ENCODE measurements around the gene PI4KB.
A peak's percentile ranks its signal among the peaks of the same experiment; 100 is the strongest.
"Not testable (repeated sequence)": the region's sequence is repeated elsewhere in the genome, so short reads cannot be mapped to it uniquely, and the experiment has no call there.

The PI4KB gene

DNA sequence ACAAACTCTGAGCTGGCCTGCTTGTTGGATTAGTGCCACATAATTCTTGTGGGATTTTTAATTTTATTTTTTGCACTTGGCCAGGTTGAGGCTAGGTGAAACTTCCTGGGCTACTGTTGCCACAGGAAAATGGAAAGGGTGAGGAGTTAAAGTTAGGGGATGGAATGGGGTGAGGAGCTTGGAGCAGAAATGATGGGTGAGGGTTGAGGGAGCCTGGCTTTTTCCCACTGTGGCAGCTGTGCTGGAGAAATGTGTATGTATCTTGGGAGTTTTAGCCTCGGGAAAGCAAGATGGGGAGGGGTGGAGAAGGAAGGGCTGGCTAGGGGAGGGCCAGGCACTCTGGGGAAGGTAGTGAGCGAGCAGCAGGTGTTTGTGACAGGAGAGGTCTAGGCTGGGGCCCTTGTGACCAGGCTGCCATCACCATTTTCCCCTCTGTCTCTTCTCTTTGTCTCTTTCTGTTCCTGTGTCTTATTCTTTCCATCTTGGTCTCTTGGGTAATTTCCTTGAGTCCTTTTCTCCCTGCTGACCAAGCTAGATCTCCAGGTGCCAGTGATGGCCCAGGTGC lies 43.1 kb downstream of the PI4KB start:
- H3K4me3 ChIP-seq (ENCODE audit: low read length): no peak overlapping the region
- no peak for DNase-seq (ENCODE audit: low read depth)
- TF ChIP-seq CTCF (IDR thresholded peaks at IDR 0.05; ENCODE audit: insufficient read depth, low read depth, low read length, missing control alignments): no peak

DNA sequence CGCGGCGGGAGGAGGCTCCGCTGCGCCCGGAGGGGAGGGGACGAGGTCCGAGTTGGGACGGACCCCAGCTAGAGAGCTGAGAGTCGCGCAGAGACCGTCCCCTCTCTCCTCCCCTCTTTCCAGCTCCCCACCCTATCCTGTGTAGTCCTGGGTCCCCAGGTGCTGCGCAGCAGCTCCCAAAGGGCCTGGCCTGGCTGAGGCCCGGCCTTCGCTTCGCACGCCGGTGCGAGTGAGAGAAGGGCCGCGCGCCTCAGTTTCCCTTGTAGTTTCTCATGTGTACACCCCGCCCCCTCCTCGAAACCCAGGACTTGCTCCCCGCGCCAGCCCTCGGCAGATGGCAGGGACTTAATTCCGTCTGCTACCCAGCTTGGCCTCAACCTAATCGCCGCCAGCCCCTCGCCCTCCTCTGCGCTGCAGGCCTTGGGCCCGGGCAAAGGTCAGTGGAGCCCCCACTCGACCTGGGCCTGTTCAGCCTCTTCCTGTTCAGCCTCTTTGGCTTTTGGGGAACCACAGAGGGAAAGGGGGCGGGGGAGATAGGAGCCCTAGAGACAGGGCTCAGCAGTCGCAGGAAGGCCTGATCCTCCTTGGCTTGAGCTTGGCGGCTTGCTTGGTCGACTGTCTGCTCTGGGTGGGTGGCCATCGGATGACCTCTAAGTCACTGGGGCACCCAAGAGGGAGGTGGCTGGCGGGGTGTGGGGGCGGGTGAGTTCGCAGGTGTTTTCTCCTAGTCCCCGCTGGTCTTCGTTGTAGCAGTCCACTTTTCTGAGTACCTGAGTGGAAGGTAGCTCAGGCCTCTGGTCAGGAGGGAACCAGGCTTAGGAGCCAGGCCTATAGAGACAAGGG lies 44.1 kb downstream of the PI4KB start:
- H3K4me3 ChIP-seq (ENCODE audit: low read length): peak overlapping the region; percentile 53
- peak; percentile 31 for DNase-seq (ENCODE audit: low read depth)
- TF ChIP-seq CTCF (IDR thresholded peaks at IDR 0.05; ENCODE audit: insufficient read depth, low read depth, low read length, missing control alignments): no peak

DNA sequence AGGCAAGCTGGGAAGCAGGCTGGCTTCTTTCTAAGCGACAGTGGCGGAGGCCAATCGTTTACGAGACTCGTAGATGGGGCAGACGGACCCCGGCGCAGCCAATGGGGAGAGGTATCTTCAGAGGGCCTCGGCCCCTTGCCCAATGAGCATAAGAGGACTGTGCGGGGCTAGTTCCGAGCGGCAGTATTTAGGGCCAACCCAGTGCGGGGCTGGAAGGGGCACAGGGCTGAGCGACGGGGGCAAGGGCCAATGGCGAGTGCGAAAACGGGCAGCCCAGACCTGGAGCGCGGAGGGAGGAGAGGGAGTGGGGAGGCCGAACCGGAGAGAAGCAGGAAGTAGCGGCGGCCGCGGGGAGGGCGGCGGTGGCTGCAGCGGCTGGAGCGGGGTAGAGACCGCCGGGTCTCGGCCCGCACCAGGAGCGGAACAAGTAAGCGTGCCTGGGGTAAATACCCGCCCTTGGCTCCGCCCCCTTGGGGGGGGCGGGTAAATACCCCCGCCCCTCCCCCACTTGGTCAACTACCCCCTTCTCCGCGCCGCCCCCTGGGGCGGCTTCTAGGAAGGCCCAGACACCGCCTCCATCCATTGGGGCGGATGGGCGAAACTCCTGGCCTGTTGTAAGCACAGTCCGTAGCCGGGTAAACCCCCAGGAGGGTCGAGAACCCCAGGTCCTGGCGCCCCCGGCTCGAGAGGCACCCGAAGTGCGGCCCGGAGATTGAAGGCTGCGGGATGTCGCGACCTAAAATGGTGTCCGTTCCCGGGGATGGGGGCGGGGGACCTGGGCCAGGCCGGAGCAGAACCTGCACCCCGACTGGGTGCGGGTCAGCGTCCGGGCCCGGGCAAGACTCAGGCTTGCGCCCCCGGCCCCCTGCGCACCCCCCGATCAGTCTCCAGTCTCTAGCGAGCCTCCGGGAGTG lies 45.0 kb downstream of the PI4KB start, which contains the start of gene ZNF687:
TSS of gene ZNF687 (plus strand) at position 331 of the 914 bp plus-strand sequence. CDS start 3,993 bp downstream, outside the sequence.
- DNase-seq (ENCODE audit: low read depth): peak; percentile 100
- peak within 1 kb of the TSS; percentile 53 for H3K4me3 ChIP-seq (ENCODE audit: low read length)
- TF ChIP-seq CTCF (IDR thresholded peaks at IDR 0.05; ENCODE audit: insufficient read depth, low read depth, low read length, missing control alignments): no peak

- peak; percentile 23 for TF ChIP-seq CTCF (IDR thresholded peaks at IDR 0.05; ENCODE audit: insufficient read depth, low read depth, low read length, missing control alignments)
- peak overlapping the region; percentile 53 for H3K4me3 ChIP-seq (ENCODE audit: low read length)
- DNase-seq (ENCODE audit: low read depth): peak; percentile 99
These were observed 45.8 kb downstream of the PI4KB start for GRCh38 chr1:151281225-151281968.

DNA sequence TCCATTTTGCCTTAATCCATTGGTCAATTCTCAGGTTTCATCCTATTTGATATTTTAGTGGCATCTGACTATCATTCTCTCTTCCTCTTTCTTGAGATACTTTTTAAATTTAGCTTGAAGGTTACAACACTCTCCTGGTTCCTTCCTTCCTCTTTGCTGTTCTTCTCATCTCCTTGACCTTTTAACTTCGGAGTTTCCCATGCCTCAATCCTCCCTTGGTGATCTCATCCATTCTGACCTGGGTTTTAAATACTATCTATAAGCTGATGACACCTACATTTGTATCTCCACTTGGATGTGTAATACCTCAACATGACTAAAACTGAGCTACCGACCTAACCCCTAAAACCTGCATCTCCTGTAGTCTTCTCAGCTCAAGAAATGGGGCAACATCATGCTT lies 50.0 kb downstream of the PI4KB start:
- H3K4me3 ChIP-seq (ENCODE audit: low read length): no peak overlapping the region
- TF ChIP-seq CTCF (IDR thresholded peaks at IDR 0.05; ENCODE audit: insufficient read depth, low read depth, low read length, missing control alignments): no peak
- DNase-seq (ENCODE audit: low read depth): peak; percentile 39

GRCh38 chr1:151275341-151275740 lies 51.9 kb downstream of the PI4KB start:
- DNase-seq (ENCODE audit: low read depth); H3K4me3 ChIP-seq (ENCODE audit: low read length): not testable (repeated sequence)
